ENCODE measurements around the gene RNF151. TPM values are rescaled to one million over a fixed set of nuclear protein-coding genes. Genes with fewer than 3 reads are reported as not detected.

Gene RNF151
- total and polyA plus RNA-seq, 2 donors (not counting 1 experiment from before 2014, with no cell fraction given): not detected

GRCh38 chr16:1949507-1949906 is 17.1 kb upstream of the RNF151 start:
- no peak overlapping the region for H3K9ac ChIP-seq (ENCODE audit: insufficient read depth, low read length)
- no peak for DNase-seq (ENCODE audit: low read depth in 2 of 2)
- no peaks in the 10 kb centered on the region for H3K4me1 ChIP-seq (ENCODE audit: control insufficient read depth, extremely low read depth, insufficient read depth, low read length)
- H3K79me2 ChIP-seq (ENCODE audit: control insufficient read depth, insufficient read depth, low read length): no peaks in the 10 kb centered on the region
- H3K27ac ChIP-seq (ENCODE audit: insufficient read depth, low read length): no peak overlapping the region
- no peaks in the 10 kb centered on the region for H3K9me3 ChIP-seq (ENCODE audit: control insufficient read depth, insufficient read depth, low read depth, low read length)
- H2AFZ ChIP-seq (ENCODE audit: low read length): no peak overlapping the region
- no peaks in the 10 kb centered on the region for H4K20me1 ChIP-seq (ENCODE audit: control insufficient read depth, extremely low read depth, insufficient read depth, low read length)
- H3K4me3 ChIP-seq (replicated peaks in 1 of 4; ENCODE audit: control extremely low read depth in 1 of 4, insufficient read depth in 1 of 4, low read depth in 3 of 4, low read length in 4 of 4): no peak overlapping the region
- H3K36me3 ChIP-seq (ENCODE audit: control insufficient read depth, insufficient read depth, low read length): no peaks in the 10 kb centered on the region
- H3K27me3 ChIP-seq (ENCODE audit: control insufficient read depth, insufficient read depth, low read length): no peaks in the 10 kb centered on the region
- no peak overlapping the region for H3K4me2 ChIP-seq (ENCODE audit: extremely low read depth, insufficient read depth, low read length)
- TF ChIP-seq CTCF (conservative IDR thresholded peaks at IDR 0.05 in 1 of 2, IDR thresholded peaks at IDR 0.05 in 1 of 2; ENCODE audit: low read depth in 1 of 2, low read length in 2 of 2) (no peak), EZH2 (IDR thresholded peaks at IDR 0.05; ENCODE audit: low read length, missing control alignments) (no peak)

GRCh38 chr16:1950047-1950446 is 16.6 kb upstream of the RNF151 start:
- no peak overlapping the region for H3K4me3 ChIP-seq (replicated peaks in 1 of 4; ENCODE audit: control extremely low read depth in 1 of 4, insufficient read depth in 1 of 4, low read depth in 3 of 4, low read length in 4 of 4)
- TF ChIP-seq CTCF (conservative IDR thresholded peaks at IDR 0.05 in 1 of 2, IDR thresholded peaks at IDR 0.05 in 1 of 2; ENCODE audit: low read depth in 1 of 2, low read length in 2 of 2) (no peak), EZH2 (IDR thresholded peaks at IDR 0.05; ENCODE audit: low read length, missing control alignments) (no peak)
- H3K4me1 ChIP-seq (ENCODE audit: control insufficient read depth, extremely low read depth, insufficient read depth, low read length): no peaks in the 10 kb centered on the region
- H3K27me3 ChIP-seq (ENCODE audit: control insufficient read depth, insufficient read depth, low read length): no peaks in the 10 kb centered on the region
- no peaks in the 10 kb centered on the region for H3K36me3 ChIP-seq (ENCODE audit: control insufficient read depth, insufficient read depth, low read length)
- no peak overlapping the region for H3K4me2 ChIP-seq (ENCODE audit: extremely low read depth, insufficient read depth, low read length)
- H3K9me3 ChIP-seq (ENCODE audit: control insufficient read depth, insufficient read depth, low read depth, low read length): no peaks in the 10 kb centered on the region
- no peak overlapping the region for H3K27ac ChIP-seq (ENCODE audit: insufficient read depth, low read length)
- no peaks in the 10 kb centered on the region for H4K20me1 ChIP-seq (ENCODE audit: control insufficient read depth, extremely low read depth, insufficient read depth, low read length)
- no peaks in the 10 kb centered on the region for H3K79me2 ChIP-seq (ENCODE audit: control insufficient read depth, insufficient read depth, low read length)
- H2AFZ ChIP-seq (ENCODE audit: low read length): no peak overlapping the region
- H3K9ac ChIP-seq (ENCODE audit: insufficient read depth, low read length): no peak overlapping the region
- DNase-seq (ENCODE audit: low read depth in 2 of 2): no peak

GRCh38 chr16:1950559-1950958 is 16.1 kb upstream of the RNF151 start:
- Histone ChIP-seq H3K27ac (ENCODE audit: insufficient read depth, low read length) (no peak overlapping the region), H4K20me1 (ENCODE audit: control insufficient read depth, extremely low read depth, insufficient read depth, low read length) (no peaks in the 10 kb centered on the region), H3K4me1 (ENCODE audit: control insufficient read depth, extremely low read depth, insufficient read depth, low read length) (no peaks in the 10 kb centered on the region), H3K4me2 (ENCODE audit: extremely low read depth, insufficient read depth, low read length) (no peak overlapping the region), H2AFZ (ENCODE audit: low read length) (no peak overlapping the region), H3K9ac (ENCODE audit: insufficient read depth, low read length) (no peak overlapping the region), H3K27me3 (ENCODE audit: control insufficient read depth, insufficient read depth, low read length) (no peaks in the 10 kb centered on the region), H3K36me3 (ENCODE audit: control insufficient read depth, insufficient read depth, low read length) (no peaks in the 10 kb centered on the region), H3K4me3 (replicated peaks in 1 of 4; ENCODE audit: control extremely low read depth in 1 of 4, insufficient read depth in 1 of 4, low read depth in 3 of 4, low read length in 4 of 4) (no peak overlapping the region), H3K79me2 (ENCODE audit: control insufficient read depth, insufficient read depth, low read length) (no peaks in the 10 kb centered on the region), H3K9me3 (ENCODE audit: control insufficient read depth, insufficient read depth, low read depth, low read length) (no peaks in the 10 kb centered on the region)
- no peak for DNase-seq (ENCODE audit: low read depth in 2 of 2)
- TF ChIP-seq CTCF (conservative IDR thresholded peaks at IDR 0.05 in 1 of 2, IDR thresholded peaks at IDR 0.05 in 1 of 2; ENCODE audit: low read depth in 1 of 2, low read length in 2 of 2) (no peak), EZH2 (IDR thresholded peaks at IDR 0.05; ENCODE audit: low read length, missing control alignments) (no peak)
